ENCODE measurements around the gene TSHZ3.
A peak's percentile ranks its signal among the peaks of the same experiment; 100 is the strongest.

TSHZ3 gene

DNA sequence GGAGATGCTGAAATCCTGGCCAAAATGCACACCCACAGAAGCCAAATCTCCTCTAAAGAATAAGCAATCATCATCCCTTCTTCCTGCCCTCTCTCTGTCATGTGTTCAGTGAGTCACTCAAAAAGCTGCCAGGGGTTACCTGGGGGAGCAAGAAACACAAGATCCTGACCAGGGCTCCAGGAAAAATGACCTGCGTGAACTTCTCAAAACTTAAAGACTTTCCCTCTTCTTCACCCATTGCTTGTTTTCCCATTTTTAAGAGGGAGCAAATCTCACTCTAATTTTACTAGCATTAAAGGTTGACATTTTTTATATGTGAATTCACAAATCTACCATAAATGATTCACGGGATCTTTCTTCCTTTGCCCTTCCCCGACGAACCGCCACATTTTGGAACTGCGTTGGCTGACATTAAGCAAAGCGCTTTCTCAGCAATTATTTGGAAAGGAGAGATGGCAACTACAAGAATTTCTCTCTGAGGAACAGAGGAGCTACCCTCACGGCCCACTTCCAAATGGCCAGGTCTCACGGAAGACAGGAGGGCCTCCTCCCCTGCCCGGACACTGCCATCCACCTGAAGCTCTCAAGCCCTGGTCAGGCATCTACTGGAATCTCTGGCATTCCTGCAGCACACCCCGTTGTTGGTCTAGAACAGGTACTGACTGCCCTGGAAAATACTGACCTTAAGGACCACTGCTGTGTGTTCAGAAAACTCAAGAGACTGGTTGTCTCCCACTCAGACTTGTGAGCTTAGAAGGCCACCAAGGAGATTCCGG, 14.2 kb downstream of the TSHZ3 start:
- no peak for DNase-seq (ENCODE audit: low spot score)

DNA sequence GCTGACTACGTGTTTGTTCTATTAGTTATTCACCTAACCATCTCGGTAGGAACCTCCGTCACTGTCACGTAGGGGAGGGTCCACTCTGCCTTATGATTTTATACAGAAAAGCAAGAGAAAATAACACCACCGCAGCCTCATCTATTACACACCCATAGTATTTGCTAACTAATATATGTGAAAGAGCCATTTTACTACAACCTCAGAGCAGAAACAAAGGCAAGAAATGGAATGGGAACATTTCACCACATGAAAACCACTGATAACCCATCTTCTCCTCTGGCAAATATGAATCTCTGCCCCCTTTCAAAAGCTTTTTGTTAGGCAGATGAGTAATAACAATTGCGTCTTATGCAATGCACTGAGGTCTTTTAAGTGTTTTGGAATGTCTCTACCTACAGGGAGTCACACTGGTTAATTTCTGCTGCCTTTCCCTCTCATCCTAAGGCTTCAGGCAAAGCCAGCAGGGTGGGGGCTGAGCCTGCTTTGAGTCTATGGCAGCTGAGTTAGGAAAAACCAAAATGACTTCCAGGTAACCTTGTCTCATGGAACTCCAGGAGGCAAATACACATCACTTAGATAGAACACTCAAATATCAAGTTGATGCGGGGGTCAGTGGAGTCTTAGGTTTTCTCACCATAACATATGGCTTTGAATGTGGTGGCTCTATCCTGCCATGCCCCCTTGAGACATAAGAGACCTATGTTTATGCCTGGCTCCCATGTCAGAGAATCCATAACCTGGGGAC, 15.0 kb downstream of the TSHZ3 start:
- DNase-seq (ENCODE audit: low spot score): no peak

DNA sequence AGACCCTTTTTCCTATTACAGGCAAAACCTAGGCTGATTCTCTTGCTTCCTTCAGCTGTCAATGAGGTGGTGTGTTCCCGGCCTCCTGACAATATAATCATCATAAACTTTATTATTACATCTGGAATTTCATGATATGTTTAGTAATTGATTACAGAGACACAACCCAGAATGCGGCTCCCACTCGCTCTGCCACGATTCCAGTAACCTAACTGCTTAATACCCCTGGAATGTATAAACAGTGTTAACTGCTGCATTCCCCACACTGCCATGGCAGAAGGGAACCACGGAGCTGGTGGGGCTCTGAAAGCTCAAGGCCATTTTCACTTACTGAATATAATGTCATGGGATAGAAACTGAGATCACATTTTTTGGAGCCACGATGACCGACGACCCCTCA, 17.1 kb downstream of the TSHZ3 start:
- DNase-seq (ENCODE audit: low spot score): no peak

DNA sequence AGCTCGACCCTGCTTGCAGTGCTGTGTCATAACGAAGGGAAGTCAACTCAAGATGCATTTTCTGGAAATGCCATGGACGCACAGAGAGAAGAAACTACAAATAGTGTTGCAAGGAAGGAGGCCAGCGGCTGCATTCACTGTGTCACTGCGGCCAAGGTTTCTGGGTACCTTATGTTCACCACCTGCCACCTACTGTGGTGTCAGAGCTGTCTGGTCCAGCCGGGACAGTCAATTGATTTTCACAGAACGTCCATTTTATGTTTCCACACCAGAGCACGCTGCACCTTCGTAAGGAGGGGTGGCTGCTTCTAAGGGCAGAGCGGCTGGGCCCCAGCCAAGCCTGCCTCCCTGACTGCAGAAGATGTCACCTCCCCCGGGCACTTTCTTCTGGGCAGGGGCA, 17.7 kb downstream of the TSHZ3 start:
- no peak for DNase-seq (ENCODE audit: low spot score)

DNA sequence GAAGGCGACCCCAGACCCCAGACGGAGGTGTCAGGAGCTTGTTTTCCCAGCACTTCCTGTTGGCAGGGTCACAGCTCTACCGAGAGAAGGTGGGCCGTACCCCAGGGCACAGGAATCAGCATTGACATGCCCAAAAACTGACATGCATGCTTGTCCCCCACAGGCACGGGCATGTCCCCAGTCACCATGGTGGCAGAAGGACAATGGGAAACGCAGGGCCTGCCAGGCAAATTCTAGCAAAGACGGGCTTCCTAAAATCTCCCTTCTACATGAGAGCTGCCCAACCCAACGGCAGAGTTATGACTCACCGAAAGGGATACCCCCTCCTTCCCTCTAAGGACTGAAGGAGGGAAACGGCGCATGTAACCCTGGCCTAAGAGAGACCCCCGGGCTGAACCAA, 18.5 kb downstream of the TSHZ3 start:
- no peak for DNase-seq (ENCODE audit: low spot score)

DNA sequence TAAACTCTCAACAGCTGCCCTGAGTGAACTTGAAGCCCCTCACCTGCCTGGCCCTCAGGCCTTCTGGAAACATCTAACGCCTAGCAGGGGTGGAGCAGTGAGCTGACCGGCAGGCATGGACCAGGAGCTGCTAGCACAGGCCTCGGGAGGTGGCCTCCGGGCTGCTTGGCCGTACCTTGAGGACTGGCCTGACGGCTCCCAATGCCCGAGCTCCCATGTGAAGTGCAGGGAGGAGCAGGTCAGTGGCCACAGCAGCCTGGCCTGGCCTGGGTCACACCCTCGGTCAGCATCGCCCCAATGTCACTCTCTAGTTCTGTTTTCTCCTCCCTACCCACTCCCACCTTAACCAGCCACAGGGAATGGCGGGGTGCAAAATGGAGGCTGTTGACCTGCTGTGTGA, 19.0 kb downstream of the TSHZ3 start:
- DNase-seq (ENCODE audit: low spot score): no peak

DNA sequence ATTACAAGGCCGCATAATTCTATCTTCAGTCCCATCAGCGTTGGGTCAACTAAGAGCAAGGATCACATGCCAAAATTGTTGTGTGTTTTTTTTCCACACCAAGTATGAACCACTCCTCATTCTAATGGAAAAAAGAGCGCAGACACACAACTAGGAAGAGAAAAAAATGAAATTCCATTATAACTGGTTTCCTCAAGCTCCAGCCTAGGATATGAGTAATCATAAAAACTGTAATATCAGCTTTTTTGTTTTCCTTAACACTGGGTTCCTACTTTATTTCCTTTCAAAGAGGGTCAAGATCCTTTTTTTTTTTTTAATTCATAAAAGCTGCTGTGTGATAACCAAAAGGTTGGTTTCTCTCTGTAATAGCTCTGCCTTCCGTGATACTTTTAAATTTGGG, 19.4 kb downstream of the TSHZ3 start:
- DNase-seq (ENCODE audit: low spot score): no peak

DNA sequence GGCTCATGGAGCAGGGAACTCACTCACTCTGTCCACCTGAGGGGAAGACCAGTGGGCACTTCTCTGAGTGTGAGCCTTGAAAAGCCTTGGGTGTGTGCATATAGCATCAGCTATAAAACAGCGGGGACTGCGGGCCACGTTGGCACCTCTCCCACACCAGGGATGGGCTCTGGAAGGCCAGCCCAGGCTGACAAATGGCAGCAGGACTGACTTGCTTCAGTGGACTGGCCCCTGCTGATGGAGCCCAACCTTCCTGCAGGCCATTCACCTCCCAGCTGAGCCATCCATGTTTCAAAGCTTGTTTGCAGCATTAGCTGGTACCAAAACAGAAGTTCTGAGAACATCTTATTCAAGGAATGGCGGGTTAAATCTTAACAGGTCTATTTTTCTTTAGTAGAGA, 21.0 kb downstream of the TSHZ3 start:
- no peak for DNase-seq (ENCODE audit: low spot score)

DNA sequence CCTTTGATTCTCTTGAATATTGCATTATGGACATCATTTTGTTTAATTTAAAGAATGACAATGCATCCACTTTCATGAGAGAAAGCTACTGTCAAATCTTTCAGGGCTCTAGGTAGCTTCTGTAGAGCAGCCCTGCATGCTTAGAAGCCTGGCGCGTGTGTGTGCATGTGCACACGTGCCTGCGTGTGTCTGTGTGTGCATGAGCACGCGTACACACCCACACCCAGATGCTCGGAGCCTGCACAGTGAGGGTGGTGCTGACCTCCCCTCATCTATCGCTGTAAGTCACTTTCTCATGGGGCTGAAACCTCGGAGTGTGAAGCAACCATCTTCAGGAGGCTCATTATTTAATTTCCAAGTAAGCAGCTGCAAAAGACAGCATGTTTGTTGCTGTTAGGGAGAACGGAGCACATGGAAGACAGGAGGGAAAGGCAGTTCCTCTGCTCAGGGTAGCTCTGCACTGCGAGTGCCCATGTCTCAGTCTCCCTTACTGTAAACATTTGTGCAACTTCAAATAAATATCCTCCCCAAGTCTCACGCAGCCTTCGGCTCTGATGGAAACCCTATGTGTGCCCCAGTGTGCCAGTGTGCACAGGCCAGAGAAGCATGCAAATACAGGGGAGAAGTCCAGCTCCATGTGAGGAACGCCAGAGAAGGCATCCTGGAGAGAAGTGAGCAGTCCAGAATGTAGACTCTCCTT, 22.8 kb downstream of the TSHZ3 start:
- DNase-seq (ENCODE audit: low spot score): no peak

DNA sequence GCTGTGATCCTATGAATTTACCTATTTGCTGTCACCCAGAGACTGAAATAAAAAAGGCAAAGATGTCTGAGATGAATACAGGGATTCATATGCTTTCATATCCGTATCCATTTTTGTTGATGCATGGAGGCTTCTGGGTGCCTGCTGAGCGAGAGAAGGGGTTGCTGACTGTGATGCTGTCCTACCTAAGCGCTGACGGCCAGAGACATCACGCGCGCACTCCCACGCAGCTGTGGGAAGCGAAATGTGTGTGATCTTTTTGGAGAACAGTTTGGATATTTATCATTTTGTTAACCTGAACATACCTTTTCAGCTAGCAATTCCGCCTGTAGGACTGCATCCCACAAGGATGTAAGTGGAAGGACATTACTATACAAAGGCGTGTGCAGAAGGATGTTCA, 23.9 kb downstream of the TSHZ3 start:
- DNase-seq (ENCODE audit: low spot score): no peak

DNA sequence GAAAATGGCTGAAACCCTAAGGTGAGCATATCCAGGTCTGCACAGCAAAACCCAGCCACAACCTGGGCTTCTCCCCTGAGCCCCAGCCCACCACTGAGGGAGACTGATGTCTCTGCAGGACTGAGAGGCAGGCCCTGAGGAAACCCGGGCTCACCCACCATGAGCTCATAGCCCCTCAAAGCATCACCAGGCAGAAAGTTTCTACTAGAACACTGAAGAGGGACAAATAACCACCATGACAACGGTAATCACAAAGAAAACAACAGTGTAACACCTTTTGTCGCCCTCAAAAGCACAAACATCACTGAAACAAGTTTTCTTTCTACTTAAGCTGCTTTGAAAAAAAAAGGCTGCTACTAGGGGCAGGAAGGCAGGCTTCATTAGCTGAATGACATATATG, 29.8 kb downstream of the TSHZ3 start:
- no peak for DNase-seq (ENCODE audit: low spot score)

DNA sequence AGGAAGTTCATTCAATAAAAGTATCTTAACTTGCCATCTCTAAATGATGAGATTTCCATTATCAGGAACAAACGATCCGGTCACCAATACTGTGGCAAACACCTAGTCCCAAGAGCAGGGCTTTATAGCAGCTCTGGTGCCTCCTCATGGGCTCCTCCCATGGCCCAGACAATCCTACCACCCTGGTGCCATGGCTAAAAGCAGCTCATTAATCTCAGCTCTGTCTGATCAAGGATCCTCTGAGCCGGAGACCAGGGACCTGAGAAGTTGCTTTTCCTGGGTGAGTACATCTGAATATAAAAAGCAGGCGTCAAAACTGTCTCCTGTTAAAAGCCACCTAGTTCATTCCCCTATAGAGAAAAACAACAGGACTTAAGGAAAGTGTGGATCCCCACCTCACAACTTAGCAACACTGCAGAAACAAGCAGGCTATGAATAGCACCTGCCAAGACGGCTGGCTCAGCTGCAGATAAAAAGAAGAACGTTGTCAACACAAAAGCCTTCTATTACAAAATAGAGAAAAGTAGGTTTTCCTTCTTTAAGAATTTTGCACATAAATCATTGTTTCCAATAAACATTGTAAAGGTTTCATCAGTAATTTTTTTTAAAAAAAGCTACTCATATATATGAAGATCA, 30.3 kb downstream of the TSHZ3 start:
- no peak for DNase-seq (ENCODE audit: low spot score)

DNA sequence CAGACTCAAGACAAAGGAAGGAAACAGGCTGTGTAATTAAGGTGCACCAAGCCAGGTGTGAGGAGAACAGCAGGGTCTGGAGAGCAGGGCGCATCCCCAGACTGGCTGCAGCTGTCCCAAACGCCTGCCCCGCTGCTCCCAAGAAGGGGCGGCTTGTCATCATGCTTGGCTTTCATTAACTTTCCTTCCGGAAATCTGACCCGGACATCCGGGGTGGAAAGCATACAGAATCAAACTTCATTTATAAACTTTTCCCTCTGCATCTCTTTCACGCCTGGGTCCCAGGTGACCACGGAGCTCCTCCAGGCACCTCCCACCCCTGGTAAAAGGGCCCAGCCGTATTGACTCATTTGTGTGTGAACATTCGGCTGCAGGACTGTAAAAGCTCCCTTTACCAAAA, 31.7 kb downstream of the TSHZ3 start:
- DNase-seq (ENCODE audit: low spot score): no peak

DNA sequence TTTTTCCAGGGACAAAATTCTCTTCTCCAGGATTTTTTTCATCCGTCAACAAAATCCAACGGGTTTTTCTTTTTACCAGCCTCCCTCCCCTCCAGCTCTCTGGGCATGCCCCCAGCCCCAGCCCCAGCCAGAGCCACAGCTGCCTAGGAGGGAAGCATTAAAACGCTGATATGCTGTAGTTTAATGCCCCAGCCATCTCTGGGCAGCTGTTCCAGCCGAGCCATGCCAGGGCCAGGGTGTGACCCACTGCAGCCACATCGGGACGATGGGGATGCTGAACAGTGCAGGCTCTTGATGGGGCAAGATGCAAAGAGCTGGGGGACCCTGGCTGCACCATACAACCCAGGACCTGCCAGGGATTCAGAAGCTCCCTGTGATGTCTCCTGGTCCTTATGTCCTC, 32.1 kb downstream of the TSHZ3 start:
- no peak for DNase-seq (ENCODE audit: low spot score)

DNA sequence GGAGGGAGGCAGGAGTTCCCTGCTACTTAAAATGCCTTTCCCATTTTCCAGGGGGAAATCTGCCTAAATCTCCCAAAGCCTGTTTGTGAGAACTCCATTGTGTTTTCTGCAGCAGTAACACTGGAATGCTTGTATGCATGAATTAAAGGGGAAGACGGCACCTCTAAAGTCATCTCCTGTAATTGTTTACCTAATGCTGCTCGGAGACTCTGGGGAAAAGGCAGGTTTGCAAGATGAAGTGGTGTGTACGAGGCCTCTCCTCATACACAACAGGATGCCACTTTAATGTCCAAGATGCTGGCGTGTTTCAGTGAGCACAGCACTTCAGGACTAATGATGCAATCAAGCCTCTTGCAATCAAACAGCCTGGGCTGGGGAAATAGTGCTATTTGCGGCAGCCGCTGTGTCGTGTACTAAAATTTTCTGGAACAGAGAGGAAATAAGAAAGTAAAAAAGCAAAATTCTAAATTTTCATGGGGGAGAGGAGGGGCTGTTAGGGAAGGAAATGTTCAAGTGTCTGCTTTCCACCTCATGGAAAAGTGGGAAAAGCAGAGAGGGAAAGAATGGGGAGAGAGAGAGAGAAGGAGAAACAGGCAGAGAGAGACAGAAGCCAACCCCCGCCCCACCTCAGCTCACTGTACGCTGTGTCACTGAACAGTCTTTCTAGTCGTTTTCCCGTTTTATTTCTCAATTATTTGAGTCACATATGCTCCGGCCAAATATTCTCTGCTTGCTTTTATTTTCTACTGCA, 32.9 kb downstream of the TSHZ3 start:
- DNase-seq (ENCODE audit: low spot score): peak; percentile 26

DNA sequence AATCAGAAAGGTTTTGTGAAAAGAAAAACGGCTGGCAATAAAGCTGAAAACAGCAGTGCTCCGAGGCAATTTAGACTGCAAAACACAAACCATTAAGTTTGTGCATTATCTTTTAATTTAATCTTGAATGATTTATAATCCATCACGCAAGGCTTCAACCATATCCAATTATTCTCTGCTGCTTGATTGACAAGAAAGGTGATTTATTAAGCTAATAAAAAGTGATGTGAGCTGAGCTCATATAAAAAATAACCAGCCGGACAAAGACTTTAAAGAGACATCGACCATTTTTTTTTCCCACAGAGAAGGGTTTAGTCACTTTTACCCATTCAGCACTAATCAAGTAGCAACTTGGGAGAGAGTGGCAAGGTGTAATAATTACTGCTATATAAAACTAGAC, 33.6 kb downstream of the TSHZ3 start:
- no peak for DNase-seq (ENCODE audit: low spot score)

DNA sequence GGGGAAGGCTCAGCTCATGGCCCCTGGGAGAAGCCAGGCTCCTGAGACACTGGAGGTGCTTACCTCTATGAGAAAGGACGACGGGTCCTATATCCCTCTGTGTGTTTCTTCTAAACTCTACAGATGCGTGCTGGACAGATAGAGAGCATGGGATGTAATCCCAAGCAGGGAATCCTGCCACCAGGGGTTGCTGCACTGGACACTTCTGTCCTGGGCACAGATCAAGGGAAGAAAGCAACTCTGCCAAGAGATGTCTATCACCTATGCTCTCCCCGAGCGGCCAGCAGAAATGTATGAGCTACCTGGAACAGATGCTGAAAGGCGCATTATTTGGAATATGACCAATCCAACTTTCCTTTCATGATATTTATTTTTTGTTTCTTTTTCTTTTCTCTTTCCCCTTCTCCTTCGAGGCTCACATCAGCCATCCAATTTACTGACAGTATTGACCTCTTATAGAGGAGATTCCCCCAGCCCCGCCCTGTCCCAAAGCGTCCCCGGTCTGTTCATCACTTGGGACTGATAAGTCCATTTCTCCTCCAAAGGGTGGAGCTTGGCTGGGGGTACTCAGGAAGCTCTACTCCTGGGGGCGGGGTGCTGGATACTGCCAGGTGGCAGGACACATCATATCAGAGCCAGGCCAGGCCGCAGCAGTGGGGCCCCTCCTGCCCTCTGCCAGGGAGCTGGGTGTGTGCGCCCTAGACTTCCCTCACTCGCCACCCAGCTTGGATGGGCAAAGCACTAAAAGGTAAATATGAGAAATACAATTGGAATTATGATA, 34.2 kb downstream of the TSHZ3 start:
- no peak for DNase-seq (ENCODE audit: low spot score)

DNA sequence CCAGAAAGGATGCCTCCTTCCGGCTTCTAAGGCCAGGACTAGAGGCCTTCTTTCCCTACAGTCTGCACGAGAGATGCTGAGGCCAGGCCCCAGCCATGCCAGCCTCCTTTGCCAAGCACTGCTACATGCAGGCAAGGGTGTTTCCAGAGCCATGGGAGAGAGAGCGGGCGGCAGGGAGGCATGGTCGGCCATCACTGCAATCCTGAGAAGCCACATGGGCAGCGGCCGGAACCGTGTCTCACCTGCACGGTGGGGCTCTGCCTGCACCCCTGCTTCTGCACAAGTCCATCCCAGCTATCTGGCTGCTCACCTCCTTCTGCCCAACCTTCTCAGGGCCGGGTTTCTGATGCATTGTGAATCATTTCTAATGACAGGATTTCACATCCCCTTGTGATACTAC, 35.1 kb downstream of the TSHZ3 start:
- no peak for DNase-seq (ENCODE audit: low spot score)

DNA sequence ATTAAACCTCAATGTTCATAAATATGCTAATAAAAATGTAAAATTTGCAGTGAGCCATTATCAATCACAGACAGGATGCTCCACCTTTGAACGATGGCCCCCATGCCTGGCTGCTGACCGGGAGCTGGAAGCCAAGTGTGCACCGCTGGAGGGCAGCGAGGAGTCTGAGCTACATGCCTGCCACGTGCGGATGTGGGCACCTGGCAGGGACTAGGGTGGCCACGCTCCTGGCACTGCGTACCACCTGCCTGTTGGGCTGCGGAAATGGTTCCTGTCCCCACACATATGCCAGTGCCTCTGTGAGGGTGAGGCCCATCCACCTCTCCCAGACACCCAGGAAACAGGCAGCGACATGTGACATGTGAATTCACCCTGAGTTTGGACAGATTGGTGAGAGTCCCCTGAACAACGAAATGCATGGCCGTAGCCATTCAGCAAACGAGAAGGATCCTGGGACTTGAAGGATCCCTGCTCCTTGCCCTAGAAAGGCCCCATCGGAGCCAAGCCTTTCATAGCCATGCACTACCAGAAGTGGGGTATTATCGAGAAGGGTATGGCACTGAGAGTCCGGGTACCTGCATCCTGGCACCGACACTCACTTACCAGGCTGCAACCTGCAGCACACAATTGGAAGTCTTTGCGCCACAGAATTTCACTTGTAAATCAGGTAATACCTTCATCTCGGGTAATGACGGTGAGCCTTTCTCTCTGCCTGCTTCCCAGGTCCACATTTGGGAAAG, 35.8 kb downstream of the TSHZ3 start:
- no peak for DNase-seq (ENCODE audit: low spot score)

DNA sequence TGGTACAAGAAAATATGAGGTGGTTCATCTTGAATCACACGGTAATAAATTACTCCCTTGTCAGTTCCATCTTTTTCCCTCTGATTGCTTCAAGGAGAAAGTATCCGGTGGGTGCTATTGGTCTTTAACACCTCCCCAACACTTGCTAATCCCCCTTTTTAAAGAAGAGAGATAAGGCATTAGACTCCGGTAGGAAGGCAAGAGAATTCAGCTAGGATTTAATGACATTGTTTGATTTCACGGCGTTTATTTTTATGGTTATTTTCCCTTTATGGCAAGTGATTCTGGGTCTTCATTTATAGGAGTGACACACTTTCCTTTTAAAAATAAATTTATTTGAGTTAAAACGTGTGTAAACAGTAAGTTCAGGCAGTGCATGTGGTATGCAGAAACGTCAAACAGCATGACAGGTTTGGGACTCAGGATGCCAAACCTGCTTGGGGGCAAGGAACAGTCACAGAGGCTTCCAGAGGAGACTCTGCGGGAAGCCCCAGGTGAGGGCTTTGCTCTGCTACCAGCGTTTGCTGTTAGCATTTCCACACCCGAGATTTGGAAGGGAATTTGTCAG, 36.5 kb downstream of the TSHZ3 start:
- DNase-seq (ENCODE audit: low spot score): no peak
